ENCODE results near the gene COQ3. TPM values are rescaled to one million over a fixed set of nuclear protein-coding genes. Genes with fewer than 3 reads are reported as not detected.

Gene COQ3
- total and polyA plus RNA-seq, 4 donors: 8.7 to 17.3 (median 12.7) TPM

DNA sequence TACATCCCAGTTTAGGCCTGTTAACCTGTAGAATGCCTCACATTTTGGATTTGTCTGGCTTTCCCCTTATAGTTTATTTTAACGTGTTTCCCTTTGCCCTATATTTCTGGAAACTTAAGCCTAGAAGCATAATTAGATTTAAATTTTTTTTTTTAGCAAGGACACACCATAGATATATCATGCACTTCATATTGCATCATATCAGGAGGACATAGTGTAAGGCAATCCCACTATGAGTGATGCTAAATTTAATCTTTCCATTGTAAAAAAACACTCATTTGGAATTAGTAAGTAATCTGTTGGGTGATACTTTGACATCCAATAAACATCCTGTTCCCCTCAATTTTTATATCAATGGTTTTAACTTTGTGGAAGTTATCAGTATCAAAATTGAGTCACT, 34.2 kb downstream of the COQ3 start:
- no peaks in the 10 kb centered on the region for H3K36me3 ChIP-seq (ENCODE audit: control insufficient read depth, insufficient read depth, low read length)
- no peak for DNase-seq (ENCODE audit: low read depth in 4 of 6, low spot score in 6 of 6)
- H3K27ac ChIP-seq (ENCODE audit: low read depth, low read length): no peak overlapping the region
- no peak overlapping the region for H3K4me3 ChIP-seq (ENCODE audit: low read depth, low read length)
- no peaks in the 10 kb centered on the region for H3K9me3 ChIP-seq (ENCODE audit: control insufficient read depth, insufficient read depth, low read length)
- no CpG with 5 or more reads among the region's 1 CpG for WGBS (ENCODE audit: insufficient coverage)
- H3K4me1 ChIP-seq (ENCODE audit: control insufficient read depth, insufficient read depth, low read length): no peaks in the 10 kb centered on the region
- H3K27me3 ChIP-seq (ENCODE audit: control insufficient read depth, insufficient read depth, low read length): peaks cover 4% of the 10 kb centered on the region

- no peak for DNase-seq (ENCODE audit: low read depth in 4 of 6, low spot score in 6 of 6)
- 86% methylated on average over 1 of the region's 1 CpG for WGBS (ENCODE audit: insufficient coverage)
- Histone ChIP-seq H3K36me3 (ENCODE audit: control insufficient read depth, insufficient read depth, low read length) (no peaks in the 10 kb centered on the region), H3K27ac (ENCODE audit: low read depth, low read length) (no peak overlapping the region), H3K4me3 (ENCODE audit: low read depth, low read length) (no peak overlapping the region), H3K4me1 (ENCODE audit: control insufficient read depth, insufficient read depth, low read length) (no peaks in the 10 kb centered on the region), H3K27me3 (ENCODE audit: control insufficient read depth, insufficient read depth, low read length) (peaks cover 4% of the 10 kb centered on the region), H3K9me3 (ENCODE audit: control insufficient read depth, insufficient read depth, low read length) (no peaks in the 10 kb centered on the region)
Observed at GRCh38 chr6:99356641-99357040, 37.4 kb downstream of the COQ3 start.

- H3K27ac ChIP-seq (ENCODE audit: low read depth, low read length): no peak overlapping the region
- H3K4me3 ChIP-seq (ENCODE audit: low read depth, low read length): no peak overlapping the region
- H3K4me1 ChIP-seq (ENCODE audit: control insufficient read depth, insufficient read depth, low read length): peaks cover 5% of the 10 kb centered on the region
- no peaks in the 10 kb centered on the region for H3K9me3 ChIP-seq (ENCODE audit: control insufficient read depth, insufficient read depth, low read length)
- H3K36me3 ChIP-seq (ENCODE audit: control insufficient read depth, insufficient read depth, low read length): no peaks in the 10 kb centered on the region
- 83% methylated on average over 4 of the region's 4 CpGs for WGBS (ENCODE audit: insufficient coverage)
- DNase-seq (ENCODE audit: low read depth in 4 of 6, low spot score in 6 of 6): no peak
- peaks cover 4% of the 10 kb centered on the region for H3K27me3 ChIP-seq (ENCODE audit: control insufficient read depth, insufficient read depth, low read length)
Observed at GRCh38 chr6:99354983-99355382, 39.0 kb downstream of the COQ3 start.

DNA sequence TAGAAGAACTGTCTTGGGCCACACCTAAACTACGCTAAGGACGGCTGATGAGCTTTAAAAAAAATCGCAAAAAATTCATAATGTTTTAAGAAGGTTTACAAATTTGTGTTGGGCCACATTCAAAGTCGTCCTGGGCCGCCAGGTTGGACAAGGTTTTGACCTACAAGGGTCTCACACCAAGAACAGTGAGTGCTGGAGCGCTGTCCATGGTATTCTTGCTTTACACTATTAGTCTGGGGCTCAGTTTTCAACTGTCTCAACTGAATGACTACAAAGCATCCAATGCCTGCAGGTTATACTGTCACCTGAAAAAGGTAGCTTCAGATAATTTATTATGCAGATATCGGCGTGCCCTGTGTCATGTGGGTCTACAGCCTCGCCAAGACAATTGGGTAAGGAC, 40.9 kb downstream of the COQ3 start:
- H3K27ac ChIP-seq (ENCODE audit: low read depth, low read length): no peak overlapping the region
- peaks cover 4% of the 10 kb centered on the region for H3K27me3 ChIP-seq (ENCODE audit: control insufficient read depth, insufficient read depth, low read length)
- no peak overlapping the region for H3K4me3 ChIP-seq (ENCODE audit: low read depth, low read length)
- H3K36me3 ChIP-seq (ENCODE audit: control insufficient read depth, insufficient read depth, low read length): no peaks in the 10 kb centered on the region
- peaks cover 9% of the 10 kb centered on the region for H3K4me1 ChIP-seq (ENCODE audit: control insufficient read depth, insufficient read depth, low read length)
- no peaks in the 10 kb centered on the region for H3K9me3 ChIP-seq (ENCODE audit: control insufficient read depth, insufficient read depth, low read length)
- no peak for DNase-seq (ENCODE audit: low read depth in 4 of 6, low spot score in 6 of 6)
- 74% methylated on average over 6 of the region's 9 CpGs for WGBS (ENCODE audit: insufficient coverage)

DNA sequence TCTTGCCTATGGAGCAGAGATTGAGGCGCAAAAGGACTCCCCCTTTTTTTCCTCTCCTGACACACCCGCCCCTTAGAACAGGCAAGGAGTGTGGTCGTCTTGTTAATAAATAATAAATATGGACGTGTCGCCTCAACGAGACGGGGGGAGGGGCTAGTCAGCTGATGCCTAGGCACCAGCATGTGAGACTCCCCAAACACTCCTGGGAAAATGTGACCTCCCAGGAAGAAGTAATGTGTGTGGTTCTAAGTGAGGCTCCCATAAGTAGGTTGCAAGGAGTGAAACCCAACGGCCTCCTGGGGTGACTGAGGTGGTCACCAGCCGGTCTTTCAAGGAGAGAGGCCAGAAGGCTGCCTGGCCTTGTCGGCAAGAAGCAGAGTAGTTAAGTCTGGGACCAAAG, 43.4 kb downstream of the COQ3 start:
- 33% methylated on average over 2 of the region's 10 CpGs for WGBS (ENCODE audit: insufficient coverage)
- Histone ChIP-seq H3K36me3 (ENCODE audit: control insufficient read depth, insufficient read depth, low read length) (no peaks in the 10 kb centered on the region), H3K27me3 (ENCODE audit: control insufficient read depth, insufficient read depth, low read length) (peaks cover 4% of the 10 kb centered on the region), H3K27ac (ENCODE audit: low read depth, low read length) (no peak overlapping the region), H3K4me1 (ENCODE audit: control insufficient read depth, insufficient read depth, low read length) (peaks cover 12% of the 10 kb centered on the region), H3K9me3 (ENCODE audit: control insufficient read depth, insufficient read depth, low read length) (no peaks in the 10 kb centered on the region), H3K4me3 (ENCODE audit: low read depth, low read length) (no peak overlapping the region)
- peak in 2 of 6 donors; percentile 5 to 27 for DNase-seq (ENCODE audit: low read depth in 4 of 6, low spot score in 6 of 6)

DNA sequence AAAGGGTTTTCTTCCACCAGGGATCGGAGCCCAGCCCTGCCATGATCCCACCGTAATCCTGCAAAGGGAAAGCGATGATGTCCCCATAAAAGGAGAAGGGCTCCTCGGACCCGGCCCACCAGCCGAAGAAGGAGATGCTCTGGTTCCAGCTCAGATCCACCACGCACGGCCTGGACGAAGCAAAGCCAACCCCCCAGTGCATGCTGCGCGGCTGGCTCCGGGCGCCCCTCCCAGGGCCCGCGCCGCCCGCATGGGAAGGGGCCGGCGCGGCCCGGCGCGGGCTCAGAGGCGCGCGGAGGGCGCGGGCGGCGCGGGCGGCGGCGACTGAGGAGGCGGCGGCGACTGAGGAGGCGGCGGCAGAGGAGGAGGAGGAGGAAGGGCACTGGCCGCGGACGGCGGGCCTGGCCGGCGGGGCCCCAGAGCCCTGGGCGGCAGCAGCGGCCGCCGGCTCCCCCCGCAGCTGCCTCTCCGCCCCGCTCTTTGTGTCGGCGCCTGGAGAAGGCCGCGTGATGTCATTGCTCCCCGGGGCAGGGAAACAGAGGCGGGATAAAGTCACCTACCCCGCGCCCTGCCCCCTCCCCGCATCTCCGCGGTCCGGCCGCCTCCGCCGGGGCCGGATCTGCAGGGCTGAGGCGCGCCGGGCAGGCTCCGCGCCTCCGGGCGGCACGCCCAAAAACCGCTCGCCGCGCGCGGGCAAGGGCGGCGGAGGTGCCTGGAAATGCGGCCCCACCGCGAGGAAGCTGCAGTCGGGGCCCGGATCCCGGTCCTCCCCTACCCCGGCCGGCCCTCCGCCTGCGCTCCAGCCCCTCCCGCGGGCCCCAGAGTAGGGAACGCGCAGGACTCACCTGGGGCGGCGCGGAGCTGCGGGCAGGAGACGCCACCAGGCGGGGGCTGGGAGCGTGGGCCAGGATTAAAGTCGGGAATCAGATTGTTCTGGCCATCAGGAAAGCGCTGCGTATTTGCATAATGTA, 44.5 kb downstream of the COQ3 start, which contains the start of gene FAXC:
Gene FAXC, minus strand, starts transcription at position 504 of the 971 bp plus-strand sequence. Its CDS starts 302 bp downstream, at position 202.
- no peaks in the 10 kb centered on the region for H3K36me3 ChIP-seq (ENCODE audit: control insufficient read depth, insufficient read depth, low read length)
- H3K4me1 ChIP-seq (ENCODE audit: control insufficient read depth, insufficient read depth, low read length): peaks cover 12% of the 10 kb centered on the region
- WGBS (ENCODE audit: insufficient coverage): under 1% methylated on average over 106 of the region's 108 CpGs
- peak within 1 kb of the TSS; percentile 8 for H3K27ac ChIP-seq (ENCODE audit: low read depth, low read length)
- H3K4me3 ChIP-seq (ENCODE audit: low read depth, low read length): peak within 1 kb of the TSS; percentile 67
- no peaks in the 10 kb centered on the region for H3K27me3 ChIP-seq (ENCODE audit: control insufficient read depth, insufficient read depth, low read length)
- no peaks in the 10 kb centered on the region for H3K9me3 ChIP-seq (ENCODE audit: control insufficient read depth, insufficient read depth, low read length)
- peak in 5 of 6 donors; percentile 26 to 88 (median 47) for DNase-seq (ENCODE audit: low read depth in 4 of 6, low spot score in 6 of 6)

GRCh38 chr6:99348288-99349170, 45.5 kb downstream of the COQ3 start:
- Histone ChIP-seq H3K4me3 (ENCODE audit: low read depth, low read length) (peak overlapping the region; percentile 67), H3K4me1 (ENCODE audit: control insufficient read depth, insufficient read depth, low read length) (peaks cover 12% of the 10 kb centered on the region), H3K36me3 (ENCODE audit: control insufficient read depth, insufficient read depth, low read length) (no peaks in the 10 kb centered on the region), H3K9me3 (ENCODE audit: control insufficient read depth, insufficient read depth, low read length) (no peaks in the 10 kb centered on the region), H3K27me3 (ENCODE audit: control insufficient read depth, insufficient read depth, low read length) (no peaks in the 10 kb centered on the region), H3K27ac (ENCODE audit: low read depth, low read length) (peak overlapping the region; percentile 8)
- peak in 5 of 6 donors; percentile 17 to 88 (median 28) for DNase-seq (ENCODE audit: low read depth in 4 of 6, low spot score in 6 of 6)
- 12% methylated on average over 21 of the region's 25 CpGs for WGBS (ENCODE audit: insufficient coverage)

DNA sequence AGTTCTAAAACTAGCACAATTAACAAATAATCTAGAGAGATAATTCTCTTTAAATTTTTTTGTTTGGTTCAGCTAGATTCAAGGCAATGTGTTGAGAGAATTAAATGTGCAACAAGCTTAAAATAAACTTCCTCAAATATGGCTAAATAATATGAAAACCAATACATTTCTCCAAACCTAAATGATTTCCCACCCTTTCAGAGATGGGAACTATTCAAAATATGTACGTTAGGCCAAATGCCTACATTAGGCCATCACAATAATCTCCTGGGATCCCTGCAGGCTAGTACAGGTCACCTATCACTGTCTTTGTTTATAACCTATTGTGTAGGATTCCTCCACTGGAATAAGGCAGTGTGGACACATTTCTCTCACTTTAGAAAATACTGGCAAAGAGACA, 46.2 kb downstream of the COQ3 start:
- Histone ChIP-seq H3K9me3 (ENCODE audit: control insufficient read depth, insufficient read depth, low read length) (no peaks in the 10 kb centered on the region), H3K36me3 (ENCODE audit: control insufficient read depth, insufficient read depth, low read length) (no peaks in the 10 kb centered on the region), H3K27me3 (ENCODE audit: control insufficient read depth, insufficient read depth, low read length) (no peaks in the 10 kb centered on the region), H3K27ac (ENCODE audit: low read depth, low read length) (peak overlapping the region; percentile 8), H3K4me1 (ENCODE audit: control insufficient read depth, insufficient read depth, low read length) (peaks cover 12% of the 10 kb centered on the region), H3K4me3 (ENCODE audit: low read depth, low read length) (peak overlapping the region; percentile 67)
- DNase-seq (ENCODE audit: low read depth in 4 of 6, low spot score in 6 of 6): peak in 1 of 6 donors; percentile 4
- WGBS (ENCODE audit: insufficient coverage): no CpG with 5 or more reads among the region's 1 CpG

DNA sequence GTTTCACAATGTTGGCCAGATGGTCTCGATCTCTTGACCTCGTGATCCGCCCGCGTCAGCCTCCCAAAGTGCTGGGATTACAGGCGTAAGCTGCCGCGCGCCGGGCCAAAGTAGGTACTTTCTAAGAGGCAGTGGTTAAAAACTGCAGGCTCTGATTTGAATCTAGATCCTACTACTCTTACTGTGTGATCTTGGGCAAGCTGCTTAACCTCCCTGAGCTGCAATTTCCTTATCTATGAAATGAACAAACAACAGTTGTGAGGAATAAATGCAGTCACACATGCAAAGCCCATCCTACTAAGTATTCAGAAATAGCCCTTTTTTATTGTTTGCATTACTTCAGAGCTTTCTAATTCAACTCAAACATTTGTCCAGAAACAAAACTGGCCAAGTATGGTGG, 47.4 kb downstream of the COQ3 start:
- Histone ChIP-seq H3K9me3 (ENCODE audit: control insufficient read depth, insufficient read depth, low read length) (no peaks in the 10 kb centered on the region), H3K4me3 (ENCODE audit: low read depth, low read length) (no peak overlapping the region), H3K27me3 (ENCODE audit: control insufficient read depth, insufficient read depth, low read length) (no peaks in the 10 kb centered on the region), H3K4me1 (ENCODE audit: control insufficient read depth, insufficient read depth, low read length) (peaks cover 12% of the 10 kb centered on the region), H3K36me3 (ENCODE audit: control insufficient read depth, insufficient read depth, low read length) (no peaks in the 10 kb centered on the region), H3K27ac (ENCODE audit: low read depth, low read length) (no peak overlapping the region)
- DNase-seq (ENCODE audit: low read depth in 4 of 6, low spot score in 6 of 6): no peak
- 100% methylated on average over 1 of the region's 10 CpGs for WGBS (ENCODE audit: insufficient coverage)
